Lower leg skin (tissue), 4 donors: ENCODE measurements around the gene TBC1D22A. TPM values are rescaled to one million over a fixed set of nuclear protein-coding genes. Genes with fewer than 3 reads are reported as not detected.

Source experiments
- DNase-seq, 2 donors: peaks; one replicate each; pipeline ENCODE4 v3.0.0-alpha.2; 2019; ENCODE audit warnings: low spot score in 2 of 2
- H3K4me3 ChIP-seq: fragments of 200-600 bp; sonication (generic); 2 replicates; pipeline ENCODE4 v1.5.1; 2017; ENCODE audit warnings: mild to moderate bottlenecking, low read depth; ENCODE audit not compliant: poor library complexity, severe bottlenecking
- CTCF ChIP-seq, 3 donors: fragments of 450-650 bp; IDR thresholded peaks; one replicate each; pipeline ENCODE4 v1.5.1; 2016; ENCODE audit warnings: antibody characterized with exemption in 3 of 3, mild to moderate bottlenecking in 3 of 3, moderate library complexity in 2 of 3
- POLR2A ChIP-seq, 2 donors: fragments of 450-650 bp; IDR thresholded peaks; one replicate each; pipeline ENCODE4 v1.6.1; 2016 to 2017; ENCODE audit warnings: antibody characterized with exemption in 2 of 2, mild to moderate bottlenecking in 1 of 2, moderate library complexity in 1 of 2
- WGBS, 2 donors: methylation state at CpG; one replicate each; pipeline ENCODE4 v1.1.5; 2018; 5-methylcytosine and 5-hydroxymethylcytosine counted together
- intact Hi-C: fragments of 100-400 bp; cut with DNase I; formaldehyde crosslinking; loops from one replicate; pipeline ENCODE4 v1.15.0; 2023; ENCODE audit warnings: low total_unique reads
- total RNA-seq, 4 donors: library from RNA; depleted of rRNA; stranded (reverse); fragments of >200 nt; gene quantifications; one replicate each; pipeline ENCODE4 v1.1.0, GENCODE V29; 2016

Gene TBC1D22A
- total RNA-seq, 4 donors from 2014 or later = 21.8 to 32.3 (median 31.6) TPM

GRCh38 chr22:46810856-46811786 lies 48.7 kb downstream of the TBC1D22A start:
- intact Hi-C loops = no loop called here
- DNase-seq = peak in 1 of 2 donors; percentile 78

GRCh38 chr22:46812034-46812605 lies 49.7 kb downstream of the TBC1D22A start:
- intact Hi-C loops = no loop called here
- DNase-seq = peak in 1 of 2 donors; percentile 49
- no peak overlapping the region for H3K4me3 ChIP-seq
- no peak for TF ChIP-seq CTCF (IDR thresholded peaks at IDR 0.05)
- TF ChIP-seq POLR2A (IDR thresholded peaks at IDR 0.05) = no peak
- 79 to 86% methylated on average over 10 of the region's 10 CpGs for WGBS, 2 donors

More at GRCh38 chr22:46810856-46811786, 48.7 kb downstream of the TBC1D22A start:
- 91 to 92% methylated on average over 21 of the region's 21 CpGs for WGBS, 2 donors
- no peak for TF ChIP-seq CTCF (IDR thresholded peaks at IDR 0.05)
- TF ChIP-seq POLR2A (IDR thresholded peaks at IDR 0.05) = no peak
- no peak overlapping the region for H3K4me3 ChIP-seq

GRCh38 chr22:46812788-46813187 lies 50.3 kb downstream of the TBC1D22A start:
- DNase-seq = no peak
- intact Hi-C loops = no loop called here
- TF ChIP-seq CTCF (IDR thresholded peaks at IDR 0.05) (no peak), POLR2A (IDR thresholded peaks at IDR 0.05) (no peak)
- WGBS, 2 donors = 90 to 92% methylated on average over 13 of the region's 13 CpGs
- H3K4me3 ChIP-seq = no peak overlapping the region

- TF ChIP-seq POLR2A (IDR thresholded peaks at IDR 0.05) (no peak), CTCF (IDR thresholded peaks at IDR 0.05) (no peak)
- WGBS, 2 donors = 86 to 88% methylated on average over 9 of the region's 9 CpGs
- no peak for DNase-seq
- no peak overlapping the region for H3K4me3 ChIP-seq
- intact Hi-C loops = no loop called here
Observed at GRCh38 chr22:46813816-46814597, 51.6 kb downstream of the TBC1D22A start.

GRCh38 chr22:46815132-46815531 lies 52.7 kb downstream of the TBC1D22A start:
- DNase-seq = no peak

More at GRCh38 chr22:46815132-46815531, 52.7 kb downstream of the TBC1D22A start:
- WGBS, 2 donors = 69 to 86% methylated on average over 12 of the region's 12 CpGs
- intact Hi-C loops = no loop called here
- TF ChIP-seq CTCF (IDR thresholded peaks at IDR 0.05) (no peak), POLR2A (IDR thresholded peaks at IDR 0.05) (no peak)
- H3K4me3 ChIP-seq = no peak overlapping the region
